Gastrocnemius medialis (tissue), 4 donors: ENCODE measurements around the gene GADD45G. TPM values are rescaled to one million over a fixed set of nuclear protein-coding genes. Genes with fewer than 3 reads are reported as not detected.

ENCODE experiments used
- ATAC-seq, 2 donors: fragments of 150-250 bp; one replicate each; pipeline ENCODE4 v1.9.1; 2016
- DNase-seq, 2 donors: peaks; one replicate each; pipeline ENCODE4 v3.0.0-alpha.2; 2019
- H3K27ac ChIP-seq, 4 donors: fragments of 200-600 bp; sonication (generic); 1 replicate in 1 of 4; 2 replicates in 3 of 4; pipeline ENCODE4 v1.5.1; 2016 to 2018; ENCODE audit warnings: mild to moderate bottlenecking in 2 of 4, moderate library complexity in 1 of 4
- H3K27me3 ChIP-seq, 3 donors: fragments of 200-600 bp; sonication (generic) in 2 of 3; 1 replicate in 1 of 3; 2 replicates in 2 of 3; pipeline versions ENCODE4 v1.5.1 to v1.6.0; 2016 to 2019; ENCODE audit warnings: mild to moderate bottlenecking in 1 of 3, moderate library complexity in 1 of 3
- H3K36me3 ChIP-seq, 2 donors: fragments of 200-600 bp; sonication (generic) in 1 of 2; one replicate each; pipeline ENCODE4 v1.5.1; 2017 to 2018
- H3K4me1 ChIP-seq, 2 donors: fragments of 200-600 bp; sonication (generic) in 1 of 2; one replicate each; pipeline ENCODE4 v1.5.1; 2016 to 2017; ENCODE audit warnings: mild to moderate bottlenecking in 2 of 2
- H3K4me3 ChIP-seq, 4 donors: fragments of 200-600 bp; sonication (generic) in 3 of 4; 1 replicate in 1 of 4; 2 replicates in 3 of 4; pipeline ENCODE4 v1.5.1; 2016 to 2019; ENCODE audit warnings: mild to moderate bottlenecking in 2 of 4
- H3K9me3 ChIP-seq, 3 donors: fragments of 200-600 bp; sonication (generic) in 2 of 3; 1 replicate in 1 of 3; 2 replicates in 2 of 3; pipeline ENCODE4 v1.5.1; 2016 to 2019
- POLR2A ChIP-seq, 2 donors: fragments of 450-650 bp; IDR thresholded peaks; one replicate each; pipeline ENCODE4 v1.6.1; 2017; ENCODE audit warnings: antibody characterized with exemption in 2 of 2, mild to moderate bottlenecking in 2 of 2, moderate library complexity in 2 of 2
- in situ Hi-C, 4 donors: fragments of 200-750 bp; cut with MboI; loops; one replicate each; pipeline versions ENCODE4 v1.15.0 to v1.8.0; 2017; ENCODE audit warnings: low sequenced_read_pairs in 4 of 4
- intact Hi-C: fragments of 100-400 bp; cut with DNase I; formaldehyde crosslinking; loops from one replicate; pipeline ENCODE4 v1.15.1; 2023; ENCODE audit warnings: low total_unique reads
- total RNA-seq, 4 donors: library from RNA; depleted of rRNA; stranded (reverse); fragments of >200 nt; gene quantifications; one replicate each; pipeline versions ENCODE4 v1.1.0 to v1.2.3, GENCODE V29; 2016
- TF ChIP-seq, protein P1 (sequence below), 5 experiments: fragments of 450-650 bp in 3 of 5; fragments of 200-600 bp in 2 of 5; sonication (generic) in 2 of 5; IDR thresholded peaks in 4 of 5; conservative IDR thresholded peaks in 1 of 5; 1 replicate in 4 of 5; 2 replicates in 1 of 5; pipeline ENCODE4 v1.5.1; 2016 to 2019; ENCODE audit warnings: antibody characterized with exemption in 5 of 5, mild to moderate bottlenecking in 3 of 5, moderate library complexity in 3 of 5

The GADD45G gene
- total RNA-seq, 4 donors from 2014 or later, result 84.6 to 154 (median 117) TPM

DNA sequence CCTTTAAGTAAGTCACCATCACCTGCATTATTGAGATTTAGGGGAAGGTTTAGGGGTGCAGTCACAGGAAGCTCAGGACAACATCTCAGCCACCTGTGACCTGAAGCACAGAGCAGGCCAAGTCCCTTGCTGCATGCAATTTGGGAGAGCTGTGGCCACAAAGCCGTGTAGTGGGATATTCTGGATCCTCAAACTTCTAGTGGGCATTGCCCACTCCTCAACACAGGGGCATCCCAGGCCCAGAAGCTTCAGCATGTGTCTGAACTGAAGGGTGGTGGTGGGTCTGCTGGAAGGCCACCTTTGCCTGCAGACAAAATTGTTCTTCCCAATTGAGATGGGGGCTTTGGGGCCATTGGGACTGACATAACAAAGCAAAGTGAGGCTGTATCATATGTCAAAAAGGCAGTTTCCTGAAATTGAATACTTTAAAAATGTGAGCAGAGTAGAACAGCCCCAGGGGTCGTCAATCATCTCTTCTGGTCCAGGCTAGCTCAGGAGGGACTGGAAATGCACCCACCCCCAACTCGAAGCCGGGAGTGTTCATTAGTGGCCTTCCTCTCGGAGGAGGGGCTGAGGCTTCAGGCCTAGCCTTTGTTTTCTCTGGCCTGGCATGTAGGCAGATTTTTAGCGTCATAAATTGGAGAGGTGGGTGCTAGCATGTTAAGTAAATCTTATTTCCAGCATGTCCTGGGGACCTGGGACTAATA is 2.8 kb upstream of the GADD45G start:
- intact Hi-C loops (loop anchor here (2.0 to 10.0 kb wide), 2 partner anchors 399 to 1593 kb away; no protein-coding TSS in a partner anchor), in situ Hi-C loops (loop anchor here (5.0 to 25.0 kb wide), 2 partner anchors 285 to 500 kb away; no protein-coding TSS in a partner anchor)
- Histone ChIP-seq H3K36me3 (peaks cover 0 to 14% of the 10 kb centered on the region in 2 donors), H3K27ac (no peak overlapping the region), H3K27me3 (no peaks in the 10 kb centered on the region), H3K4me3 (no peak overlapping the region), H3K4me1 (peaks cover 4 to 11% of the 10 kb centered on the region in 2 donors), H3K9me3 (no peaks in the 10 kb centered on the region)
- TF ChIP-seq POLR2A (IDR thresholded peaks at IDR 0.05), result no peak
- TF ChIP-seq, protein P1, sequence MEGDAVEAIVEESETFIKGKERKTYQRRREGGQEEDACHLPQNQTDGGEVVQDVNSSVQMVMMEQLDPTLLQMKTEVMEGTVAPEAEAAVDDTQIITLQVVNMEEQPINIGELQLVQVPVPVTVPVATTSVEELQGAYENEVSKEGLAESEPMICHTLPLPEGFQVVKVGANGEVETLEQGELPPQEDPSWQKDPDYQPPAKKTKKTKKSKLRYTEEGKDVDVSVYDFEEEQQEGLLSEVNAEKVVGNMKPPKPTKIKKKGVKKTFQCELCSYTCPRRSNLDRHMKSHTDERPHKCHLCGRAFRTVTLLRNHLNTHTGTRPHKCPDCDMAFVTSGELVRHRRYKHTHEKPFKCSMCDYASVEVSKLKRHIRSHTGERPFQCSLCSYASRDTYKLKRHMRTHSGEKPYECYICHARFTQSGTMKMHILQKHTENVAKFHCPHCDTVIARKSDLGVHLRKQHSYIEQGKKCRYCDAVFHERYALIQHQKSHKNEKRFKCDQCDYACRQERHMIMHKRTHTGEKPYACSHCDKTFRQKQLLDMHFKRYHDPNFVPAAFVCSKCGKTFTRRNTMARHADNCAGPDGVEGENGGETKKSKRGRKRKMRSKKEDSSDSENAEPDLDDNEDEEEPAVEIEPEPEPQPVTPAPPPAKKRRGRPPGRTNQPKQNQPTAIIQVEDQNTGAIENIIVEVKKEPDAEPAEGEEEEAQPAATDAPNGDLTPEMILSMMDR (IDR thresholded peaks at IDR 0.05 in 4 of 5, conservative IDR thresholded peaks at IDR 0.05 in 1 of 5), result no peak
- ATAC-seq (no peak), DNase-seq (no peak)

DNA sequence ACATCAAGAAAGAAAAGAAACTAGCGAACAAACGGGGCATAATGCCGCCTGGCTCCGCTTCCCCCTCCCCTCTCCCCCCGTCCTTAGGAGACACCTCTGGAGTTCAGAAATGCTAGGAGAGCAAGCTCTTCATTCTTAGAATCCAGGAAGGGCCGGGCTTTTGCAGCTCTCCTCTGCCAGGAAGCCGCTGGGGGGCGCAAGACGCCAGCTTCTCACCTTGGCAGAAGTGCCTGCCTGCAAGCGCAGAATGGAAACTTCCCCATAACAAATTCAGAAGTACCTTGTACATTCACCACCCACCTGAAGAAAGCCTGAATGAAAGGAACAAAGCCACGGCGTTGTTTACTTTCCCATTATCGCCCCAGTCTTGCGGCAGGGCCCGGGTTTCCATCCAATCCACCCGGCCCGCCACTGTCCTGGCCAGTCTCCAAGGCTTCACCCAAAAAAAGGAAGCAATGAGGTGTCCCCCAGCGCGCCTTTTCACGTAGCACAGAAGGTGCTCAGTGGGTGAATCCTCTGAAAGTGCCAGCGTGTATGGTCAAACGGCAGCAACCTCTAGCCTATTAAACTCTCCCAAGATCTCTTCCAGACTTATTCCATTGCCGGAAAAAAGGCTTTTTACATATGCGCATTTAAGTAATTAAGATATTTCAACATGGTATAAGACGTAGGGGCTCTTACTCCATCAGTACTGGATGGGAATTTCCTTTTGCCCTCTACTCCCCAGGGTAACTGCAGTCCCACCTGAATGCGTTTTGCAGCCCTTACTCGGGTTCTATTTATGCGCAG is 1.6 kb upstream of the GADD45G start:
- Histone ChIP-seq H3K4me1 (peaks cover 11 to 19% of the 10 kb centered on the region in 2 donors), H3K9me3 (no peaks in the 10 kb centered on the region), H3K27ac (peak overlapping the region; percentile 92 to 94 (median 94)), H3K27me3 (no peaks in the 10 kb centered on the region), H3K4me3 (peak overlapping the region; percentile 73 to 84 (median 78)), H3K36me3 (peaks cover 0 to 14% of the 10 kb centered on the region in 2 donors)
- peak; percentile 82 to 89 for DNase-seq
- in situ Hi-C loops (loop anchor here (5.0 to 25.0 kb wide), 2 partner anchors 284 to 499 kb away; no protein-coding TSS in a partner anchor), intact Hi-C loops (loop anchor here (1.0 to 10.0 kb wide), 5 partner anchors 73 to 1592 kb away; no protein-coding TSS in a partner anchor)
- TF ChIP-seq, protein P1 (IDR thresholded peaks at IDR 0.05 in 4 of 5, conservative IDR thresholded peaks at IDR 0.05 in 1 of 5), result peak; percentile 86 to 92 (median 89)
- no peak for TF ChIP-seq POLR2A (IDR thresholded peaks at IDR 0.05)
- ATAC-seq, result peak; percentile 35 to 45

DNA sequence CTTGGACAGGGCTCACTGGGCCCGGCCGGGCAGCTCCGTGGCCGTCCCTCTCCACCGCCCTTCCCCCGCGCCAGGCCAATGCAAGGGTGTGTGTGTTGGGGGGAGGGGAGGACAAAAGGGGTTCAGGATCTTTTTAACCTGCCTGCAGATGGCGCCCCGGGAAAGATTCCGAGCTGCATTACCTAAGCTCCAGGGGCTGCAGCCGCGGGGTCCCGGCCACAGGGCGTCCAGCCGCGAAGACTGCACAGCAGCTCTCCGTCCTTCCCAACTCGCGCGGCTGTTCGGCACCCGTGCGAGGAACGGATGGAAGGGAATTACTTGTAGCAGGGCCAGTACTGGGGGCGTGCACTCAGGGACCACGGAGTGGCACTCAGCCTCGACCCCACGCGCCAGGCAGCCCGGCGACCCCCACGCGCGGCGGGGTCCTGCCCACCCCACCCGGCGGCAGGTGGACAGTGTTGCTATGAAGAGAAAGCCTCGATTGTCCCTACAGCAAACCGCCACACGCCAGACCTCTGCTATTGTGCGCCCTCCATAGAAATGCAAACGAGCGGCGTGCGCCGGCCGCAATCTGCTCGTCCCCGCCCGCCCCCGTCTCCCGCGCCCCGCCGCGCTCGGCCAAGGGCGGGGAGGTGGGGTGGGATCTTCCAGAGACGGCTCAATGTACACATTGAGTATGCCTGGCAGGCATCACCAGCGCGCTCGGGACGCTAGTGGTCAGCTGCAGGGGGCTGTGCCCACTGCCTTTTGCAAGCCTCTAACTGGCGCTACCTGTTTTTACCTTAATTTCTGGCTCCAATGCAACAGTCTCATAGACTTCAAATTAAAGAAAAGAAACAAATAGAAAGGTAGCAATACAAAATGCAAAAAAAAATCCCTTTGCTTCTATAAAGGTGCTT is 796 bp upstream of the GADD45G start:
- H3K27me3 ChIP-seq, result no peaks in the 10 kb centered on the region
- H3K9me3 ChIP-seq, result no peaks in the 10 kb centered on the region
- DNase-seq, result peak; percentile 75 to 87
- peak; percentile 28 to 32 for ATAC-seq
- peak overlapping the region; percentile 73 to 84 (median 78) for H3K4me3 ChIP-seq
- H3K27ac ChIP-seq, result peak overlapping the region; percentile 92 to 94 (median 94)
- peaks cover 0 to 14% of the 10 kb centered on the region in 2 donors for H3K36me3 ChIP-seq
- H3K4me1 ChIP-seq, result peaks cover 14 to 23% of the 10 kb centered on the region in 2 donors
- intact Hi-C loops, result loop anchor here (1.0 to 10.0 kb wide), 8 partner anchors 72 to 1819 kb away; partner anchors contain the start of gene NFIL3
- TF ChIP-seq, protein P1 (IDR thresholded peaks at IDR 0.05 in 4 of 5, conservative IDR thresholded peaks at IDR 0.05 in 1 of 5), result peak; percentile 38 to 67 (median 59)
- TF ChIP-seq POLR2A (IDR thresholded peaks at IDR 0.05), result no peak
- in situ Hi-C loops, result loop anchor here (5.0 to 25.0 kb wide), 2 partner anchors 283 to 498 kb away; no protein-coding TSS in a partner anchor
